Measurements from ENCODE around the gene ASTN2.
"Not testable (repeated sequence)": the region's sequence is repeated elsewhere in the genome, so short reads cannot be mapped to it uniquely, and the experiment has no call there.

ASTN2 gene

GRCh38 chr9:116468793-116469527, 945.9 kb downstream of the ASTN2 start:
- no peak for DNase-seq

- no peak for DNase-seq
Measured at GRCh38 chr9:116468369-116468768, 946.5 kb downstream of the ASTN2 start.

DNA sequence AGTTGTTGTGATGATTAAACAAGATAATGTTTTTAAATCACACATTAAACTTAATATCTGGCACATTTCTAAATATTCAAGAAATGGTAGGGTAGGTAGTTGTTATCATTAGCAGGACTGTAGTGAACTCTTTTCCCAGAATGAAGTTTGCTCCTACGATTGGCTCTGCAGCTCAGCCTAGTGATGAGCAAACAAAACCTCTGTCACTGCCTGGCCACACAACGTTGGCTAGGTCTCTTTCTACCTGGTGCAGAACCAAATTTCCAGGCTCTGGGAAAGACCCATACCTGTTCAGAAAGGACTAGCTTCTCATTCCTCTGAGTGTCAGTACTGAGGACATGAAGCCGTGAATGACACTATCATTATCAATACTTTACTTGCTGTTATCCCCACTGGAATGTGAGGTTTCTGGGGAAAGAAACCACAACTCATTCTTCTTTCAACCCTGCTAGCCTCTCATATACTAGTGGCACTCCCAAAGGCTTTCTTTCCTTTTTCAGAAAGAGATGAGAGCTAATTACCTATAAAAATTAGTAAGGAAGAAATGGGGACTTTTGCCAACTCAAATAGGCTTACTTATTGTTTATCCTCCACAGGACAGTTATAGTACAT, 947.0 kb downstream of the ASTN2 start:
- DNase-seq, result no peak

- DNase-seq, result no peak
Measured at GRCh38 chr9:116466271-116467235, 948.3 kb downstream of the ASTN2 start.

- DNase-seq, result no peak
Measured at GRCh38 chr9:116465576-116466270, 949.1 kb downstream of the ASTN2 start.

DNA sequence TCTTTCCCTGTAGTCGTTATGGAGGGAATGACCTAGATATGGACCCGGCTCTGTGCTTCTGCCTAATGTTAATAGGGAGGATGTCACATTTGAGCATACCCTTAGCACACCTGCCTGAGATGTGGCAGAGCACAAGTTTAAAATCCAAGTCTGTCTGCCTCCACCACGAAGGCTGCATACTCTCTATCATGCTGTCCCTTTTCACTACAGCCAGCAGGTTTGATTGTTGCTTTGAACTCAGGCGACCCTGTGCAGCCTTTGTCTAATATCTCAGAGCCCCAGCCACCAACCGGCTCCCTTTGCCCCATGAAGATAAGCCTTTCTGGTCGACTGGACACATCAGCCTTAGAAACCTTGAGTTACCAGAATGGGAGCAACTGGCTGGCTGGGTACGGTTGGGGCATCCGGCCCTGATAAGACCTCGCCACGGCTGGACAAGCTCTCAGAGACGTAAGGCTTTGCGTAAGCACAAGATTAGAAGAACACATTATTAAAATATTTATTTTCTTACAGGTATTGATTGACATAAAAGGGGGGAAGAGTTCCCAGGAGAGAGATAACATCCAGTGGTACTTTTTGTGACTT, 949.8 kb downstream of the ASTN2 start:
- no peak for DNase-seq

GRCh38 chr9:116464423-116464822, 950.4 kb downstream of the ASTN2 start:
- DNase-seq, result no peak

GRCh38 chr9:116461632-116462031, 953.2 kb downstream of the ASTN2 start:
- DNase-seq, result no peak

DNA sequence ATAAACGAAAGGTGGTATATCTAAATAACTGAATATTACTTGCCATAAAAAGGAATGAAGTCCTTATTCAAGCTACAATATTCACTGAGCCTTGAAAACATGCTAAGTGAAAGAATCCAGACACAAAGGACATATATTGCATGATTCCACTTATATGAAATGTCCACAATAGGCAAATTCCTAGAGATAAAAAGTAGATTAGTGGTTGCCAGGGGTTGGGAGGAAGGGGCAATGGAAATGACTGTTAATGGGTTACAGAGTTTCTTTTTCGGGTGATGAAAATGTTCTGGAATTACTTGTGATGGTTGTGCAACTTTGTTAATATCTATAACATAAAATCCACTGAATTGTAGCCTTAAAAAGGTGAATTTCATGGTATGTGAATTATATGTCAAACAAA, 954.8 kb downstream of the ASTN2 start:
- DNase-seq, result no peak

DNA sequence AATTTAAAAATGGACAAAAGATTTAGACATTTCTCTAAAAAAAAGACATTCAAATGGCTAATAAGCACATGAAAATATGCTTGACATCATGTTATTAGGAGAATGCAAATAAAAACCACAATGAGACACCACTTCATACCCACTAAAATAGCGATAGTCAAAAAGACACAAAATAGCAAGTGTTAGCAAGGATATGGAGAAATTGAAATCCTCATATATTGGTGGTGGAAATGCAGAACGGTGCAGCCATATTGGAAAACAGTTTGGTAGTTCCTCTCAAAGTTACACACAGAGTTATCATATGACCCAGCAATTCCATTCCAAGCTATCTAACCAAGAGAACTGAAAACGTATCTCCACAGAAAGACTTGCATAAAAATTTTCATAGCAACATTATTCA, 955.3 kb downstream of the ASTN2 start:
- no peak for DNase-seq

GRCh38 chr9:116456490-116457088, 958.3 kb downstream of the ASTN2 start:
- no peak for DNase-seq

- not testable (repeated sequence) for DNase-seq
Measured at GRCh38 chr9:116454539-116454938, 960.3 kb downstream of the ASTN2 start.

DNA sequence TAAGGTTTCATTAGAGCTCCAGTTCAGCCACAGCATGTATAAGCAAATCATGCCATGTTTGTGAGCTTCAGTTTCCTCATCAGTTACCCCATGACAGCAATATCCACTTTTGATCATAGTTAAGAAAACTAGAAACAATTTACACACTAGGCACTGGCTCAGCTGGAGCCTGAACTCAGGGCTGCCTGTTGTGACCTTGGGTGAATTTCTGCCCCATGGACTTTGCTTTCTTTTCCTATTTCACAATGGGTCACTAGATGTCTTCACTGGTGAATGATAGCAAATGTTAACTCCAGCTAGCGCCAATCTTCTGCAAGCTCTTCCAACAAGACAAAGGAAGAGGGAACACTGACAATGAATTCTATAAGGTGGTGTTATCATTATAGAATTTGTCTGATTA, 961.1 kb downstream of the ASTN2 start:
- DNase-seq, result no peak

DNA sequence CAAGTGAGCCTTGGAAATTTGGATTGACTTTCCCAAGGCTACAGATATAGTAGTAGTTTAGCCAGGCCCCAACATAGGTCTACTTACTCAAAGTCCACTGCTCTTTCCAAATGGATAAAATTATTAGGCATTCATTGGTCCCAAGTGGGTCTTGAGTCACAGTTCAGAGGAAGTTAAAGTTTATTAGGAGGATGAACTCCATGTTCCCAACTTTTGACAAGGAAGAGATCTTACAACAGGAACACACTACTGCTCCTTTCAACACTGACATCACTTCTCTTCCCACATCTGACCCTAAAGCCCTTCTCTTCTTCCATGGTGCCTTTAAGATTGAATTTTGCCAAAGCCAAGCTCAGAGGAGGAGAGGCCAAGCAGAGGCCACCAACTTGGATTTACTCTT, 962.2 kb downstream of the ASTN2 start:
- DNase-seq, result no peak

DNA sequence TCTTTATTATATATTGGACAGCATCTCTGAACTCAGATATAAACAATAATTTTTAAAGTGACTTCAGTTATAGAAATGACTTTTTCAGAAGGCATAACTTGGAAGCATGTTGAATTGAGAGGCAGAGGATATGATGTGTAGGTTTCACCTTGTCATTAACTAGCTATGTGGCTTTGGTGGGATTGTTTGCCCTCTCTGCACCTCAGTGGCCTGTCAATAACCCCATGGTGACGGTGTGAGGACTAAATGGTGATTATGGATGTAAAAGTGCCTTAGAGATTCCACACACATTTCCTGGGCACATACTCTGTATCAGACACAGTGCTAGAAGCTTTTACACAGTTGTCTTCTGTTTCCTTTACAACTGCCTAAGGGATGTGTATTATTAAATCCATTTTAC, 962.6 kb downstream of the ASTN2 start:
- no peak for DNase-seq

DNA sequence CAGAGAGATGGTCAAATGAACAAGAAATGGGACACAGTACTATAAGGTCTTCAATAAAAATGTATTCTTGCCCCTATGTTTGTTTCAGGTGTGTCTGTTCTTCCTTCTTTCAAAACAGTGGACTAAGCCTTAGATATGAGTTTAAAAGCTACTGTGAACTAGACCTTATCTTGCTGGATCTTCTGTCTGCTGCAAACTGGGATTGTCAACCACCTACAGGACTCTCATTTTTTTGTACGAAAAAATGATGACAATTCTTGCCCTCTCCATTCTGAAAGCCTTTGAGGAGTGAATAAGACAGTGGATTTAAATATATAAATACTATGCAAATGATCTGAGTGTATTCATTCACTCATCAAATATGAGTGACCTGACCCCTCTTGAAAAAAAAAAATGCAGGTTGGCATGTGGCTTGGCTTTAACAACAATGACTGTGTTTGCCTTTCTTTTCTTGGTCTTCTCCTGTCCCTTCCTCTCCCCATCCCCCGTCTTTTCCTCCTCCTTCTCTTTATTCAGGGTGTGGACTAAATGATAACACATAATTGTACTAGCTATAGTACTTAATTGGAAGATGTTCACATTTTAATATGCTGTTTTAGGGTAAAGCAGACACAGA, 963.2 kb downstream of the ASTN2 start:
- no peak for DNase-seq

DNA sequence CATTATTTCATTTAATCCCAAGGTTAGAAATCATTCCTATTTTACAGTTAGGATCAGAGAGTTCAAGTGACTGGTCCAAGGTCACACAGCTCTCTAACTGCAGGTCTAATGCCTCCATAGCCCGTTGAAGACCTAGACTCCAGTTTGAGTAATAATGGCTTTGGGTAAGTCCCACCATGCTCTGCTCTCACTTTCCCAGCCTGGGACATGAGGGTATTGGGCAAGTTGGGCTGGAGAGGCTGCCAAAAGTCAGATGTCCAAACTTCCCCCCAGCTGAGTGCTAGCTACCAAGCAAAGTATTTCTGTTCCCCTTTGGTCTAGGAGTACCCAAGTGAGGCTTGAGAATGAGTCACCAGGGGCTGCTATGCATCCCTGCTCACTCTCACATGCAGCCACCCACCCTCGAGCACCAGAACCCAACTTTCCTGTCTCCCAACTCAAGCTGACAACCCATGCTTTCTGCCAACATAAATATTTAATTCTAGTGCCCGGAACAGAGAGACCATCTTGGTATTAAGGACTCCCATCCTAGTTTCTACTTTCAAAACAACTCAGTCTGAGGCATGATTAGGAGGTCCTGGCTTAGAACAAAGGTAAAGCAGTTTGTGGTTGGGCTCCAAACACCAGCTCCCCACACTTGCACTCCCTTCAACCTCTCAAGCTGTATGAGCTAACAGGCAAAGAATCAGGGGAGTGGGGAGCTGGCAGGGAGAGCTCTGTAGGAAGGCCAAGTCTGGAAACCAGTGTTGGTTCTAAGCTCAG, 964.3 kb downstream of the ASTN2 start:
- DNase-seq, result no peak

GRCh38 chr9:116449949-116450348, 964.9 kb downstream of the ASTN2 start:
- DNase-seq, result no peak

DNA sequence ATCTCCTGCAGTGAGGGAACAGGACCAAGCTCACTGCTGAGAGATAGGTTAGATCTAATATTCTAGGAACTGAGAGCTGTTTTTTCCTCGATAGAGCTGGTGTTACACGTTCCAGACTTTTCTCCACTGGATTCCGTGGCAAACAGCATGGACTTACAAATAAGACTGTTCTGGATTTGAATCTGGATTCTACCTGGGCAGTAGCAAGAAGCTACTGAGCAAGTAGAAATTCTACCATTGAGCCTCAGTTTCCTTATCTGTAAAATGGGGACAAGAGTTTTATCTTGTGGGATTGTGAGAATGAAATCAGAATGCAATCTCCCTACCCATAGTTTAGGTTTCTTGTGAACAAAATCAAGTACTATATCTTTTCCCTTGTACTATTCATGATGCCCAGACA, 966.4 kb downstream of the ASTN2 start:
- DNase-seq, result no peak

GRCh38 chr9:116447934-116448333, 966.9 kb downstream of the ASTN2 start:
- DNase-seq, result no peak

- no peak for DNase-seq
Measured at GRCh38 chr9:116442528-116442927, 972.3 kb downstream of the ASTN2 start.

Data from NCI-H2081 (cell line).